GM23338 (cell line): ENCODE results near the gene CNTRL. TPM values are rescaled to one million over a fixed set of nuclear protein-coding genes. Genes with fewer than 3 reads are reported as not detected.

ENCODE experiments used
- ATAC-seq: fragments of 200-7000 bp; cut with Tn5 transposase; 3 replicates; pipeline ENCODE4 v1.9.1; 2020
- DNase-seq: peaks from one replicate; pipeline ENCODE4 v3.0.0-alpha.2; 2015; ENCODE audit warnings: low spot score
- H2AFZ ChIP-seq: fragments of 200-600 bp; sonication (generic); 2 replicates; pipeline ENCODE4 v1.8.0; 2016; ENCODE audit warnings: antibody characterized with exemption, mild to moderate bottlenecking, moderate library complexity
- H3F3A ChIP-seq: fragments of 200-600 bp; sonication (generic); replicated peaks from 2 replicates; pipeline ENCODE4 v1.8.0; 2017; ENCODE audit warnings: antibody characterized with exemption, mixed run types, low read depth
- H3K27ac ChIP-seq: fragments of 200-600 bp; sonication (generic); 2 replicates; pipeline ENCODE4 v1.6.1; 2016; ENCODE audit warnings: low read depth
- H3K27me3 ChIP-seq: fragments of 200-600 bp; sonication (generic); 2 replicates; pipeline ENCODE4 v1.8.0; 2016; ENCODE audit warnings: mild to moderate bottlenecking, mixed run types, moderate library complexity; ENCODE audit not compliant: insufficient read depth
- H3K36me3 ChIP-seq: fragments of 200-600 bp; sonication (generic); 2 replicates; pipeline ENCODE4 v1.8.0; 2016; ENCODE audit warnings: mild to moderate bottlenecking; ENCODE audit not compliant: insufficient read depth
- H3K4me1 ChIP-seq: fragments of 200-600 bp; sonication (generic); 2 replicates; pipeline ENCODE4 v1.8.0; 2016; ENCODE audit warnings: mild to moderate bottlenecking, moderate library complexity; ENCODE audit not compliant: insufficient read depth
- H3K4me2 ChIP-seq: fragments of 200-600 bp; sonication (generic); 2 replicates; pipeline ENCODE4 v1.7.1; 2017; ENCODE audit warnings: mixed run types
- H3K4me3 ChIP-seq: fragments of 200-600 bp; sonication (generic); 2 replicates; pipeline ENCODE4 v1.6.1; 2016; ENCODE audit warnings: mixed run types
- H3K79me2 ChIP-seq: fragments of 200-600 bp; sonication (generic); replicated peaks from 2 replicates; pipeline ENCODE4 v1.8.0; 2017; ENCODE audit warnings: mild to moderate bottlenecking; ENCODE audit not compliant: insufficient read depth
- H3K9me2 ChIP-seq: fragments of 200-600 bp; sonication (generic); 2 replicates; pipeline ENCODE4 v1.8.0; 2017; ENCODE audit not compliant: insufficient read depth
- H4K20me1 ChIP-seq: fragments of 200-600 bp; sonication (generic); replicated peaks from 2 replicates; pipeline ENCODE4 v1.8.0; 2017; ENCODE audit warnings: mild to moderate bottlenecking; ENCODE audit not compliant: insufficient read depth
- H3K27ac Mint-ChIP-seq: 2 replicates; pipeline ENCODE4 v1.8.0; 2020; ENCODE audit warnings: inconsistent platforms, mild to moderate bottlenecking, moderate library complexity, mixed read lengths
- H3K27me3 Mint-ChIP-seq: 3 replicates; pipeline ENCODE4 v1.8.0; 2022; ENCODE audit warnings: low read depth, mild to moderate bottlenecking, moderate library complexity, mixed read lengths, inconsistent platforms; ENCODE audit not compliant: insufficient read depth, poor library complexity
- H3K36me3 Mint-ChIP-seq: 3 replicates; pipeline ENCODE4 v1.8.0; 2021; ENCODE audit warnings: low read depth, mild to moderate bottlenecking, inconsistent platforms, moderate library complexity, mixed read lengths
- H3K4me1 Mint-ChIP-seq: 3 replicates; pipeline ENCODE4 v1.8.0; 2020; ENCODE audit warnings: mild to moderate bottlenecking, inconsistent platforms, mixed read lengths
- H3K4me3 Mint-ChIP-seq: 3 replicates; pipeline ENCODE4 v1.8.0; 2021; ENCODE audit warnings: moderate library complexity, mild to moderate bottlenecking, inconsistent platforms, mixed read lengths
- H3K9me3 Mint-ChIP-seq: 3 replicates; pipeline ENCODE4 v1.8.0; 2020; ENCODE audit warnings: moderate library complexity, mild to moderate bottlenecking, inconsistent platforms, mixed read lengths
- ETS1 ChIP-seq: IDR thresholded peaks from 2 replicates; pipeline ENCODE4 v1.6.1; 2016; ENCODE audit warnings: antibody characterized with exemption
- JUNB ChIP-seq: IDR thresholded peaks from one replicate; pipeline ENCODE4 v1.6.1; 2016; ENCODE audit warnings: antibody characterized with exemption; ENCODE audit not compliant: unreplicated experiment
- POLR2AphosphoS5 ChIP-seq: IDR thresholded peaks from 2 replicates; pipeline ENCODE4 v1.6.1; 2016; ENCODE audit warnings: antibody characterized with exemption, low read depth
- ZNF331 ChIP-seq: fragments of 250-450 bp; sonication (Bioruptor Pico); IDR thresholded peaks from 2 replicates; pipeline ENCODE4 v1.5.0; 2020; ENCODE audit warnings: low read depth, mild to moderate bottlenecking, moderate library complexity
- ZNF462 ChIP-seq: fragments of 250-450 bp; sonication (Bioruptor Pico); IDR thresholded peaks from 2 replicates; pipeline ENCODE4 v1.5.0; 2020; ENCODE audit warnings: mild to moderate bottlenecking, moderate library complexity
- polyA plus RNA-seq: library from polyadenylated mRNA; unstranded; fragments of >200 nt; fragmentation: Nextera tagmentation; extraction: Ambion mirVana; gene quantifications from 2 replicates; pipeline ENCODE4 v1.2.1, GENCODE V29; 2016
- total RNA-seq: library from RNA; depleted of rRNA; stranded (reverse); fragments of >200 nt; shearing (Covaris generic); gene quantifications from 2 replicates; pipeline ENCODE4 v1.2.3, GENCODE V29; 2014
- TF ChIP-seq, protein P1 (sequence below), 2 experiments: fragments of 200-600 bp in 1 of 2; sonication (generic) in 1 of 2; conservative IDR thresholded peaks; 2 replicates each; pipeline versions ENCODE4 v1.5.1 to v1.6.1; 2016 to 2017; ENCODE audit warnings: antibody characterized with exemption in 2 of 2, low read depth in 2 of 2, mild to moderate bottlenecking in 2 of 2, moderate library complexity in 1 of 2

CNTRL gene
- total and polyA plus RNA-seq, 2 experiments from 2014 or later = 9.2 to 11.7 TPM

DNA sequence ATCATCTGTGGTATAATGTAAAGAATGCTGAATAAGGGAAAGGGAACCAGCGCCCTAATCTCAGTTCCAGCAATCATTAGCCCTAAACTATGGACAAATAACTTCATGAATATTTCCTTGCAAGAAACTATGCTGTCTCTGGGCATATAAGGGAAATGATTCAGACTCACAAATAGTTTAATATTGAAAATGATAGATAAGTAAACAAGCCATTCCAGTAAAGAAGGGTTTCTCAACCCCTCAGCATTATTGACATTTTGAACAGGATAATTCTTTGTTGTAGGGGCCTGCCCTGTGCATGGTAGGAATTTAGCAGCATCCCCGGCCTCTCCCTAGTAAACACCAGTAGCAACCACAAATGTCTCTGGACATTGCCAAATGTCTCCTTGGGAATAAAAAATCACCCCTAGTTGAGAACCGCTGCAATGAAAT lies 48.5 kb upstream of the CNTRL start:
- no peak overlapping the region for H3K4me3 Mint-ChIP-seq
- no peak overlapping the region for H3K4me2 ChIP-seq
- H3K36me3 Mint-ChIP-seq = no peaks in the 10 kb centered on the region
- H3K27me3 Mint-ChIP-seq = no peaks in the 10 kb centered on the region
- ATAC-seq (no peak), DNase-seq (no peak)
- H3K27ac ChIP-seq = no peak overlapping the region
- H3K27ac Mint-ChIP-seq = no peak overlapping the region
- H3K9me3 Mint-ChIP-seq = no peaks in the 10 kb centered on the region
- H3K27me3 ChIP-seq = no peaks in the 10 kb centered on the region
- no peaks in the 10 kb centered on the region for H3F3A ChIP-seq
- H3K4me1 Mint-ChIP-seq = no peaks in the 10 kb centered on the region
- no peaks in the 10 kb centered on the region for H4K20me1 ChIP-seq
- no peaks in the 10 kb centered on the region for H3K79me2 ChIP-seq
- no peaks in the 10 kb centered on the region for H3K9me2 ChIP-seq
- H3K36me3 ChIP-seq = no peaks in the 10 kb centered on the region
- 0 out of 2 replicates have a peak overlapping the region, but pooled peaks have one; percentile 1 for H2AFZ ChIP-seq
- no peaks in the 10 kb centered on the region for H3K4me1 ChIP-seq
- TF ChIP-seq ZNF462 (CRISPR knock-in tag) = no peak
- TF ChIP-seq ETS1 = no peak
- TF ChIP-seq, protein P1, sequence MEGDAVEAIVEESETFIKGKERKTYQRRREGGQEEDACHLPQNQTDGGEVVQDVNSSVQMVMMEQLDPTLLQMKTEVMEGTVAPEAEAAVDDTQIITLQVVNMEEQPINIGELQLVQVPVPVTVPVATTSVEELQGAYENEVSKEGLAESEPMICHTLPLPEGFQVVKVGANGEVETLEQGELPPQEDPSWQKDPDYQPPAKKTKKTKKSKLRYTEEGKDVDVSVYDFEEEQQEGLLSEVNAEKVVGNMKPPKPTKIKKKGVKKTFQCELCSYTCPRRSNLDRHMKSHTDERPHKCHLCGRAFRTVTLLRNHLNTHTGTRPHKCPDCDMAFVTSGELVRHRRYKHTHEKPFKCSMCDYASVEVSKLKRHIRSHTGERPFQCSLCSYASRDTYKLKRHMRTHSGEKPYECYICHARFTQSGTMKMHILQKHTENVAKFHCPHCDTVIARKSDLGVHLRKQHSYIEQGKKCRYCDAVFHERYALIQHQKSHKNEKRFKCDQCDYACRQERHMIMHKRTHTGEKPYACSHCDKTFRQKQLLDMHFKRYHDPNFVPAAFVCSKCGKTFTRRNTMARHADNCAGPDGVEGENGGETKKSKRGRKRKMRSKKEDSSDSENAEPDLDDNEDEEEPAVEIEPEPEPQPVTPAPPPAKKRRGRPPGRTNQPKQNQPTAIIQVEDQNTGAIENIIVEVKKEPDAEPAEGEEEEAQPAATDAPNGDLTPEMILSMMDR (conservative IDR thresholded peaks at IDR 0.05; ENCODE audit: low read depth in 2 of 2) = no peak
- TF ChIP-seq ZNF331 (CRISPR knock-in tag) = no peak
- TF ChIP-seq JUNB = no peak
- TF ChIP-seq POLR2AphosphoS5 = no peak
- H3K4me3 ChIP-seq = no peak overlapping the region
